Measurements from ENCODE around the gene KEAP1.

KEAP1 gene

GRCh38 chr19:10510301-10510802 lies 7.2 kb upstream of the KEAP1 start:
- FAIRE-seq (no peak), DNase-seq (ENCODE audit: insufficient read length) (peak; percentile 72)
- no peak for TF ChIP-seq POLR2AphosphoS5 (IDR thresholded peaks at IDR 0.05; ENCODE audit: low read depth, low read length)
- TF ChIP-seq POLR2A (IDR thresholded peaks at IDR 0.05; ENCODE audit: low read depth, low read length) = no peak

GRCh38 chr19:10508707-10509106 lies 5.6 kb upstream of the KEAP1 start:
- DNase-seq (ENCODE audit: insufficient read length) (no peak), FAIRE-seq (no peak)
- TF ChIP-seq POLR2AphosphoS5 (IDR thresholded peaks at IDR 0.05; ENCODE audit: low read depth, low read length) (no peak), POLR2A (IDR thresholded peaks at IDR 0.05; ENCODE audit: low read depth, low read length) (no peak), TAF1 (IDR thresholded peaks at IDR 0.05; ENCODE audit: borderline replicate concordance, low read depth, low read length) (no peak)

- FAIRE-seq = no peak
- no peak for DNase-seq (ENCODE audit: insufficient read length)
- no peak for TF ChIP-seq POLR2AphosphoS5 (IDR thresholded peaks at IDR 0.05; ENCODE audit: low read depth, low read length)
- TF ChIP-seq POLR2A (IDR thresholded peaks at IDR 0.05; ENCODE audit: low read depth, low read length) = no peak
- TF ChIP-seq TAF1 (IDR thresholded peaks at IDR 0.05; ENCODE audit: borderline replicate concordance, low read depth, low read length) = no peak
Observed at GRCh38 chr19:10508036-10508435, 4.9 kb upstream of the KEAP1 start.

- DNase-seq (ENCODE audit: insufficient read length) = no peak
- no peak for FAIRE-seq
- TF ChIP-seq TAF1 (IDR thresholded peaks at IDR 0.05; ENCODE audit: borderline replicate concordance, low read depth, low read length) (no peak), POLR2A (IDR thresholded peaks at IDR 0.05; ENCODE audit: low read depth, low read length) (no peak), POLR2AphosphoS5 (IDR thresholded peaks at IDR 0.05; ENCODE audit: low read depth, low read length) (no peak)
Observed at GRCh38 chr19:10505583-10506229, 2.5 kb upstream of the KEAP1 start.

GRCh38 chr19:10502524-10503001 lies 593 bp downstream of the KEAP1 start:
- peak; percentile 97 for DNase-seq (ENCODE audit: insufficient read length)
- FAIRE-seq = peak; percentile 95

GRCh38 chr19:10501971-10502523 lies 1.1 kb downstream of the KEAP1 start:
- FAIRE-seq (peak; percentile 9), DNase-seq (ENCODE audit: insufficient read length) (peak; percentile 67)
- TF ChIP-seq POLR2AphosphoS5 (IDR thresholded peaks at IDR 0.05; ENCODE audit: low read depth, low read length) (no peak), TAF1 (IDR thresholded peaks at IDR 0.05; ENCODE audit: borderline replicate concordance, low read depth, low read length) (no peak)

More at GRCh38 chr19:10502524-10503001, 593 bp downstream of the KEAP1 start:
- TF ChIP-seq POLR2AphosphoS5 (IDR thresholded peaks at IDR 0.05; ENCODE audit: low read depth, low read length) = peak; percentile 53
- peak; percentile 93 for TF ChIP-seq POLR2A (IDR thresholded peaks at IDR 0.05; ENCODE audit: low read depth, low read length)
- peak; percentile 86 for TF ChIP-seq TAF1 (IDR thresholded peaks at IDR 0.05; ENCODE audit: borderline replicate concordance, low read depth, low read length)

- FAIRE-seq (no peak), DNase-seq (ENCODE audit: insufficient read length) (no peak)
- TF ChIP-seq TAF1 (IDR thresholded peaks at IDR 0.05; ENCODE audit: borderline replicate concordance, low read depth, low read length) = no peak
- TF ChIP-seq POLR2AphosphoS5 (IDR thresholded peaks at IDR 0.05; ENCODE audit: low read depth, low read length) = no peak
- no peak for TF ChIP-seq POLR2A (IDR thresholded peaks at IDR 0.05; ENCODE audit: low read depth, low read length)
Observed at GRCh38 chr19:10500247-10500592, 2.9 kb downstream of the KEAP1 start.

- TF ChIP-seq POLR2AphosphoS5 (IDR thresholded peaks at IDR 0.05; ENCODE audit: low read depth, low read length) (0 out of 2 replicates have a peak, but pooled peaks have one; percentile 9), TAF1 (IDR thresholded peaks at IDR 0.05; ENCODE audit: borderline replicate concordance, low read depth, low read length) (no peak), POLR2A (IDR thresholded peaks at IDR 0.05; ENCODE audit: low read depth, low read length) (no peak)
- no peak for DNase-seq (ENCODE audit: insufficient read length)
Observed at GRCh38 chr19:10499550-10500246, 3.5 kb downstream of the KEAP1 start.

GRCh38 chr19:10497371-10497770 lies 5.8 kb downstream of the KEAP1 start:
- TF ChIP-seq TAF1 (IDR thresholded peaks at IDR 0.05; ENCODE audit: borderline replicate concordance, low read depth, low read length) (no peak), POLR2A (IDR thresholded peaks at IDR 0.05; ENCODE audit: low read depth, low read length) (no peak), POLR2AphosphoS5 (IDR thresholded peaks at IDR 0.05; ENCODE audit: low read depth, low read length) (no peak)
- FAIRE-seq (no peak), DNase-seq (ENCODE audit: insufficient read length) (no peak)

More at GRCh38 chr19:10499550-10500246, 3.5 kb downstream of the KEAP1 start:
- FAIRE-seq = no peak

GRCh38 chr19:10491472-10492047 lies 11.6 kb downstream of the KEAP1 start:
- FAIRE-seq = no peak
- TF ChIP-seq POLR2A (IDR thresholded peaks at IDR 0.05; ENCODE audit: low read depth, low read length) (no peak), POLR2AphosphoS5 (IDR thresholded peaks at IDR 0.05; ENCODE audit: low read depth, low read length) (no peak), TAF1 (IDR thresholded peaks at IDR 0.05; ENCODE audit: borderline replicate concordance, low read depth, low read length) (no peak)
- no peak for DNase-seq (ENCODE audit: insufficient read length)

- DNase-seq (ENCODE audit: insufficient read length) (no peak), FAIRE-seq (no peak)
Observed at GRCh38 chr19:10486551-10486950, 16.6 kb downstream of the KEAP1 start.

More at GRCh38 chr19:10486551-10486950, 16.6 kb downstream of the KEAP1 start:
- no peak for TF ChIP-seq POLR2AphosphoS5 (IDR thresholded peaks at IDR 0.05; ENCODE audit: low read depth, low read length)
- TF ChIP-seq TAF1 (IDR thresholded peaks at IDR 0.05; ENCODE audit: borderline replicate concordance, low read depth, low read length) = no peak
- TF ChIP-seq POLR2A (IDR thresholded peaks at IDR 0.05; ENCODE audit: low read depth, low read length) = no peak
